Fibroblast of skin of left quadriceps (primary cell): Measurements from ENCODE around the gene ZFP36L2.

ENCODE experiments used
- DNase-seq, 2 experiments: peaks; one replicate each; pipeline ENCODE4 v3.0.0-alpha.2; 2013; ENCODE audit warnings: low read depth in 2 of 2

The ZFP36L2 gene

GRCh38 chr2:43248621-43249020 lies 22.2 kb upstream of the ZFP36L2 start:
- DNase-seq: no peak

- no peak for DNase-seq
These were observed 20.2 kb upstream of the ZFP36L2 start for GRCh38 chr2:43246641-43247040.

GRCh38 chr2:43241558-43241957 lies 15.2 kb upstream of the ZFP36L2 start:
- DNase-seq: no peak

- DNase-seq: no peak
These were observed 14.4 kb upstream of the ZFP36L2 start for GRCh38 chr2:43240766-43241150.

- DNase-seq: no peak
These were observed 13.8 kb upstream of the ZFP36L2 start for GRCh38 chr2:43239981-43240765.

GRCh38 chr2:43238813-43239212 lies 12.4 kb upstream of the ZFP36L2 start:
- DNase-seq: no peak

- peak in 1 of 2 experiments; percentile 25 for DNase-seq
These were observed 11.8 kb upstream of the ZFP36L2 start for GRCh38 chr2:43238176-43238575.

- no peak for DNase-seq
These were observed 7.1 kb upstream of the ZFP36L2 start for GRCh38 chr2:43233218-43234212.

GRCh38 chr2:43230951-43231827 lies 4.8 kb upstream of the ZFP36L2 start:
- no peak for DNase-seq

GRCh38 chr2:43230351-43230885 lies 4.0 kb upstream of the ZFP36L2 start:
- peak in 1 of 2 experiments; percentile 23 for DNase-seq

- peak in 1 of 2 experiments; percentile 10 for DNase-seq
These were observed 2.6 kb upstream of the ZFP36L2 start for GRCh38 chr2:43228756-43229659.

- DNase-seq: no peak
These were observed 1.9 kb upstream of the ZFP36L2 start for GRCh38 chr2:43228321-43228751.

GRCh38 chr2:43227830-43228281 lies 1.4 kb upstream of the ZFP36L2 start:
- DNase-seq: no peak

- DNase-seq: peak in 1 of 2 experiments; percentile 15
These were observed 786 bp upstream of the ZFP36L2 start for GRCh38 chr2:43226955-43227829.

- peak in 1 of 2 experiments; percentile 37 for DNase-seq
These were observed 433 bp downstream of the ZFP36L2 start for GRCh38 chr2:43225788-43226557.

- DNase-seq: peak in 1 of 2 experiments; percentile 37
These were observed 1.2 kb downstream of the ZFP36L2 start for GRCh38 chr2:43225093-43225787.

- peak in 1 of 2 experiments; percentile 13 for DNase-seq
These were observed 1.8 kb downstream of the ZFP36L2 start for GRCh38 chr2:43224571-43225092.
